ENCODE data around the gene HM13. TPM values are rescaled to one million over a fixed set of nuclear protein-coding genes. Genes with fewer than 3 reads are reported as not detected.

The HM13 gene
- total and polyA plus RNA-seq, 2 of the 13 experiments (the other 11 are each of a cell fraction or from before 2014, with no cell fraction given): 118 to 243 TPM

DNA sequence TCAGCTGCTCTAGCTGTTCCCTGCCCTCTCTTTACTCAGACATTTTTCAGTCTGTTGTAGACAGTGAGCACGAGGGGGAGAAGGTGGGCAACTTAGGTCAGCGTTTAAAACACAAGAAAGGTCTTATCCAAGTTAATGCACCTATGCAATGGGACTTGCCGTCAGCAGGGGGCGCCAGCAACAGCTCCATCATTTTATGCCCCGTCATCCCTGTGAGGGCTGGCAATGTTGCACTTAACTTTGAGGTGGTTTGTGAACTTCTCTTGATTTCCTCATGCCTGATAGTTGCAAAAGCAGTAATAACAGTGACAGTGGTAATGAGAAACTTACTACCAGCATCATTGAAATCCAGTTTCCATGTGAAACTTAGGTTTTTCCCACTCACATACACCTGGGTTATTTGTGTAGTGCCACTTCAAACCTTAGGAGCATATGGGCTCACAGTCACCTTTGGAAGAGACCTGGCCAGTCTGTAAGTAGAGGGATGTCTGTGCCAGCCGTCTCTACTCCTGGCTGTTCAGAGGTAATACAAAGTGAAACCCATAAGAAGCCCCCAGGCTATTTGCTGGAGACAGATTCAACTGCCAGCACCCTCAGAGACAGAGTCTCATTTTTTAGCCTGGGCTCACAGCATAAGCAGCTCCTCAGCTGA lies 46.0 kb downstream of the HM13 start (continued):
- TF ChIP-seq HNRNPH1 (optimal IDR thresholded peaks at IDR 0.05; ENCODE audit: low read depth, low read length): no peak
- 0 out of 2 replicates have a peak, but pooled peaks have one; percentile 42 for TF ChIP-seq KLF11 (CRISPR knock-in tag; IDR thresholded peaks at IDR 0.05)
- TF ChIP-seq HOXA5 (CRISPR knock-in tag; IDR thresholded peaks at IDR 0.05): 0 out of 2 replicates have a peak, but pooled peaks have one; percentile 70
- peak; percentile 84 for TF ChIP-seq ZNF263 (CRISPR knock-in tag; IDR thresholded peaks at IDR 0.05)
- no peak for TF ChIP-seq ZNF781 (CRISPR knock-in tag; IDR thresholded peaks at IDR 0.05; ENCODE audit: borderline replicate concordance, not compliant biosample characterization)
- TF ChIP-seq ZBTB42 (CRISPR knock-in tag; IDR thresholded peaks at IDR 0.05): no peak
- TF ChIP-seq STAG1 (CRISPR knock-in tag; IDR thresholded peaks at IDR 0.05): peak; percentile 81
- TF ChIP-seq, protein P1, sequence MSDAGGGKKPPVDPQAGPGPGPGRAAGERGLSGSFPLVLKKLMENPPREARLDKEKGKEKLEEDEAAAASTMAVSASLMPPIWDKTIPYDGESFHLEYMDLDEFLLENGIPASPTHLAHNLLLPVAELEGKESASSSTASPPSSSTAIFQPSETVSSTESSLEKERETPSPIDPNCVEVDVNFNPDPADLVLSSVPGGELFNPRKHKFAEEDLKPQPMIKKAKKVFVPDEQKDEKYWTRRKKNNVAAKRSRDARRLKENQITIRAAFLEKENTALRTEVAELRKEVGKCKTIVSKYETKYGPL (CRISPR knock-in tag; IDR thresholded peaks at IDR 0.05): no peak
- TF ChIP-seq RBAK (CRISPR knock-in tag; IDR thresholded peaks at IDR 0.05): no peak
- peak; percentile 58; the same call in 1 of the 2 replicates for TF ChIP-seq TARDBP (CRISPR knock-in tag; IDR thresholded peaks at IDR 0.05)
- TF ChIP-seq RARG (CRISPR knock-in tag; IDR thresholded peaks at IDR 0.05; ENCODE audit: low read depth): no peak
- peak; percentile 85 for TF ChIP-seq MAFF (IDR thresholded peaks at IDR 0.05; ENCODE audit: low read depth, low read length)
- TF ChIP-seq U2AF1 (optimal IDR thresholded peaks at IDR 0.05; ENCODE audit: low read depth, low read length): no peak
- TF ChIP-seq, protein P2, sequence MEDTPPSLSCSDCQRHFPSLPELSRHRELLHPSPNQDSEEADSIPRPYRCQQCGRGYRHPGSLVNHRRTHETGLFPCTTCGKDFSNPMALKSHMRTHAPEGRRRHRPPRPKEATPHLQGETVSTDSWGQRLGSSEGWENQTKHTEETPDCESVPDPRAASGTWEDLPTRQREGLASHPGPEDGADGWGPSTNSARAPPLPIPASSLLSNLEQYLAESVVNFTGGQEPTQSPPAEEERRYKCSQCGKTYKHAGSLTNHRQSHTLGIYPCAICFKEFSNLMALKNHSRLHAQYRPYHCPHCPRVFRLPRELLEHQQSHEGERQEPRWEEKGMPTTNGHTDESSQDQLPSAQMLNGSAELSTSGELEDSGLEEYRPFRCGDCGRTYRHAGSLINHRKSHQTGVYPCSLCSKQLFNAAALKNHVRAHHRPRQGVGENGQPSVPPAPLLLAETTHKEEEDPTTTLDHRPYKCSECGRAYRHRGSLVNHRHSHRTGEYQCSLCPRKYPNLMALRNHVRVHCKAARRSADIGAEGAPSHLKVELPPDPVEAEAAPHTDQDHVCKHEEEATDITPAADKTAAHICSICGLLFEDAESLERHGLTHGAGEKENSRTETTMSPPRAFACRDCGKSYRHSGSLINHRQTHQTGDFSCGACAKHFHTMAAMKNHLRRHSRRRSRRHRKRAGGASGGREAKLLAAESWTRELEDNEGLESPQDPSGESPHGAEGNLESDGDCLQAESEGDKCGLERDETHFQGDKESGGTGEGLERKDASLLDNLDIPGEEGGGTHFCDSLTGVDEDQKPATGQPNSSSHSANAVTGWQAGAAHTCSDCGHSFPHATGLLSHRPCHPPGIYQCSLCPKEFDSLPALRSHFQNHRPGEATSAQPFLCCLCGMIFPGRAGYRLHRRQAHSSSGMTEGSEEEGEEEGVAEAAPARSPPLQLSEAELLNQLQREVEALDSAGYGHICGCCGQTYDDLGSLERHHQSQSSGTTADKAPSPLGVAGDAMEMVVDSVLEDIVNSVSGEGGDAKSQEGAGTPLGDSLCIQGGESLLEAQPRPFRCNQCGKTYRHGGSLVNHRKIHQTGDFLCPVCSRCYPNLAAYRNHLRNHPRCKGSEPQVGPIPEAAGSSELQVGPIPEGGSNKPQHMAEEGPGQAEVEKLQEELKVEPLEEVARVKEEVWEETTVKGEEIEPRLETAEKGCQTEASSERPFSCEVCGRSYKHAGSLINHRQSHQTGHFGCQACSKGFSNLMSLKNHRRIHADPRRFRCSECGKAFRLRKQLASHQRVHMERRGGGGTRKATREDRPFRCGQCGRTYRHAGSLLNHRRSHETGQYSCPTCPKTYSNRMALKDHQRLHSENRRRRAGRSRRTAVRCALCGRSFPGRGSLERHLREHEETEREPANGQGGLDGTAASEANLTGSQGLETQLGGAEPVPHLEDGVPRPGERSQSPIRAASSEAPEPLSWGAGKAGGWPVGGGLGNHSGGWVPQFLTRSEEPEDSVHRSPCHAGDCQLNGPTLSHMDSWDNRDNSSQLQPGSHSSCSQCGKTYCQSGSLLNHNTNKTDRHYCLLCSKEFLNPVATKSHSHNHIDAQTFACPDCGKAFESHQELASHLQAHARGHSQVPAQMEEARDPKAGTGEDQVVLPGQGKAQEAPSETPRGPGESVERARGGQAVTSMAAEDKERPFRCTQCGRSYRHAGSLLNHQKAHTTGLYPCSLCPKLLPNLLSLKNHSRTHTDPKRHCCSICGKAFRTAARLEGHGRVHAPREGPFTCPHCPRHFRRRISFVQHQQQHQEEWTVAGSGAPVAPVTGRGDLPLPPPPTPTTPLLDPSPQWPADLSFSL (CRISPR knock-in tag; IDR thresholded peaks at IDR 0.05): no peak
- peak; percentile 73; the same call in 1 of the 2 replicates for TF ChIP-seq STAT5B (CRISPR knock-in tag; IDR thresholded peaks at IDR 0.05)
- no peak for TF ChIP-seq ZNF782 (CRISPR knock-in tag; IDR thresholded peaks at IDR 0.05; ENCODE audit: borderline replicate concordance)
- TF ChIP-seq SAP130 (CRISPR knock-in tag; IDR thresholded peaks at IDR 0.05; ENCODE audit: low read depth): peak; percentile 29; the same call in 1 of the 2 replicates
- TF ChIP-seq, protein P3, sequence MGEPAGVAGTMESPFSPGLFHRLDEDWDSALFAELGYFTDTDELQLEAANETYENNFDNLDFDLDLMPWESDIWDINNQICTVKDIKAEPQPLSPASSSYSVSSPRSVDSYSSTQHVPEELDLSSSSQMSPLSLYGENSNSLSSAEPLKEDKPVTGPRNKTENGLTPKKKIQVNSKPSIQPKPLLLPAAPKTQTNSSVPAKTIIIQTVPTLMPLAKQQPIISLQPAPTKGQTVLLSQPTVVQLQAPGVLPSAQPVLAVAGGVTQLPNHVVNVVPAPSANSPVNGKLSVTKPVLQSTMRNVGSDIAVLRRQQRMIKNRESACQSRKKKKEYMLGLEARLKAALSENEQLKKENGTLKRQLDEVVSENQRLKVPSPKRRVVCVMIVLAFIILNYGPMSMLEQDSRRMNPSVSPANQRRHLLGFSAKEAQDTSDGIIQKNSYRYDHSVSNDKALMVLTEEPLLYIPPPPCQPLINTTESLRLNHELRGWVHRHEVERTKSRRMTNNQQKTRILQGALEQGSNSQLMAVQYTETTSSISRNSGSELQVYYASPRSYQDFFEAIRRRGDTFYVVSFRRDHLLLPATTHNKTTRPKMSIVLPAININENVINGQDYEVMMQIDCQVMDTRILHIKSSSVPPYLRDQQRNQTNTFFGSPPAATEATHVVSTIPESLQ (CRISPR knock-in tag; conservative IDR thresholded peaks at IDR 0.05): 0 out of 2 replicates have a peak, but pooled peaks have one; percentile 44
- TF ChIP-seq MAX (IDR thresholded peaks at IDR 0.05): no peak
- TF ChIP-seq POLR2G (IDR thresholded peaks at IDR 0.05; ENCODE audit: low read depth, low read length): peak; percentile 19; the same call in 1 of the 2 replicates
- TF ChIP-seq ZNF883 (CRISPR knock-in tag; IDR thresholded peaks at IDR 0.05; ENCODE audit: not compliant biosample characterization): no peak
- TF ChIP-seq RFXAP (CRISPR knock-in tag; IDR thresholded peaks at IDR 0.05; ENCODE audit: borderline replicate concordance): peak; percentile 46; the same call in 1 of the 2 replicates

All from HepG2 (cell line).